Measurements from ENCODE around the gene TMEM218.

DNA sequence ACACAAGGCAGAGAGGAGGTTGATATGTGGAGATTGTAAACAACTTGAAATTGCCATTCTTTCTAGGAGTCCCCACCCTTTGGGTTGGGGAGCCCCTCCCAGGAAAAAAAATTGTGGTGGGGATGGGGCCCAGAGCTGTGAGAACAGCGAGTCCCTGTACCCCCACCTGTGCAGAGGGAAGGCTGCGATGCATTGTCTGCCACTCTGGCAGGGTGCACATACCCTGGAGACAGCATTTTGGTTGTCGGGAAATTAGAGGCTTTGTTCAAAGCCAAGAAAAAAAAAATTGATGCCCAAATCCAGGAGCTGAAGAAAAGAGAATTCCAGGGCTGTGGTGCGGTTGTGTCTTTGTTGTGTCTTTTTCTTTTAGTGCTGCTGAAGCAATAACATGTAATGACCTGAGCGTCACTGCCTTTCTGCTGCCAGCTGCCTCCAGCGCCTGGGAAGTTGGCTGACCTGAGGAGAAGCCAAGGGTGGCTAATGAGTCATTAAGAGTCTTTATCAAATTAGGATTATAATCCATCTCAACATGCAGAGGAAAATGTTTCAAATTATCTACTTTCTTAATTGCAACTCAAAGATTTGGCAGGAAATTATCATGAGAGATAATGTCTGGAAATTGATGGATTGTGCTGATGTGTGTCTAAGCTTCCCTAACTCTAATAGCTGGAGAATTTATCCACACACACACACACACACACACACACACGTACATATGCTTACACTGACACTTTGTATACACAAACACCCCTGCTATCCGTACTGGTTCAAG lies 45.1 kb upstream of the TMEM218 start:
- TF ChIP-seq EZH2phosphoT487 (IDR thresholded peaks at IDR 0.05; ENCODE audit: insufficient read depth, low read depth) = no peak
- TF ChIP-seq EZH2 (IDR thresholded peaks at IDR 0.05; ENCODE audit: insufficient read depth, poor library complexity, severe bottlenecking) = no peak

Data from GM23248 (cell line).